Keratinocyte (primary cell): ENCODE measurements around the gene CENPP. TPM values are rescaled to one million over a fixed set of nuclear protein-coding genes. Genes with fewer than 3 reads are reported as not detected.

Experiments used
- DNase-seq: peaks from one replicate; pipeline ENCODE4 v3.0.0-alpha.2; 2011; ENCODE audit warnings: low read depth, missing footprints, low spot score
- FAIRE-seq: peaks from 2 replicates; lab custom pipeline; 2011; peaks lifted over from hg19 to GRCh38; lab: Jason Lieb, UNC
- H2AFZ ChIP-seq: 2 replicates; pipeline ENCODE4 v1.6.0; 2012; ENCODE audit warnings: low read length, control low read depth, inconsistent platforms; ENCODE audit not compliant: control insufficient read depth
- H3K27ac ChIP-seq: 2 replicates; pipeline ENCODE4 v1.5.1; 2011; ENCODE audit warnings: low read length; ENCODE audit not compliant: control insufficient read depth, insufficient read depth
- H3K27me3 ChIP-seq: 3 replicates; pipeline ENCODE4 v1.6.0; 2011; ENCODE audit warnings: low read length; ENCODE audit not compliant: control insufficient read depth, insufficient read depth; ENCODE audit errors: extremely low read depth
- H3K36me3 ChIP-seq, 2 experiments: 2 replicates in 1 of 2; 3 replicates in 1 of 2; pipeline ENCODE4 v1.5.1; 2011; ENCODE audit warnings: low read length in 2 of 2, mild to moderate bottlenecking in 1 of 2; ENCODE audit not compliant: control insufficient read depth in 2 of 2, insufficient read depth in 2 of 2; ENCODE audit errors: extremely low read depth in 1 of 2
- H3K4me1 ChIP-seq: 3 replicates; pipeline ENCODE4 v1.5.1; 2011; ENCODE audit warnings: low read length; ENCODE audit not compliant: control insufficient read depth, insufficient read depth; ENCODE audit errors: extremely low read depth
- H3K4me2 ChIP-seq: 3 replicates; pipeline ENCODE4 v1.6.0; 2011; ENCODE audit warnings: low read depth, low read length; ENCODE audit not compliant: control insufficient read depth, insufficient read depth; ENCODE audit errors: extremely low read depth
- H3K4me3 ChIP-seq, 3 experiments: fragments of 200-600 bp in 1 of 3; sonication (generic) in 1 of 3; 2 replicates in 2 of 3; 3 replicates in 1 of 3; pipeline ENCODE4 v1.5.1; 2011 to 2016; ENCODE audit warnings: low read length in 3 of 3, mild to moderate bottlenecking in 3 of 3, control low read depth in 2 of 3, inconsistent platforms in 1 of 3, low read depth in 1 of 3, mixed read lengths in 1 of 3, mixed run types in 1 of 3, moderate library complexity in 1 of 3; ENCODE audit not compliant: control insufficient read depth in 2 of 3, insufficient read depth in 2 of 3; ENCODE audit errors: extremely low read depth in 1 of 3
- H3K79me2 ChIP-seq: 2 replicates; pipeline ENCODE4 v1.6.0; 2012; ENCODE audit warnings: low read length; ENCODE audit not compliant: control insufficient read depth, insufficient read depth
- H3K9ac ChIP-seq: 3 replicates; pipeline ENCODE4 v1.6.0; 2011; ENCODE audit warnings: low read length; ENCODE audit not compliant: control insufficient read depth, insufficient read depth; ENCODE audit errors: extremely low read depth
- H3K9me1 ChIP-seq: 3 replicates; pipeline ENCODE4 v1.6.0; 2011; ENCODE audit warnings: low read length; ENCODE audit not compliant: control insufficient read depth, insufficient read depth; ENCODE audit errors: extremely low read depth
- H3K9me3 ChIP-seq: 2 replicates; pipeline ENCODE4 v1.5.1; 2012; ENCODE audit warnings: low read depth, low read length; ENCODE audit not compliant: control insufficient read depth
- H4K20me1 ChIP-seq: 3 replicates; pipeline ENCODE4 v1.6.0; 2011; ENCODE audit warnings: low read length; ENCODE audit not compliant: control insufficient read depth, insufficient read depth; ENCODE audit errors: extremely low read depth
- CTCF ChIP-seq, 3 experiments: IDR thresholded peaks in 1 of 3; conservative IDR thresholded peaks in 1 of 3; optimal IDR thresholded peaks in 1 of 3; 2 replicates in 2 of 3; 3 replicates in 1 of 3; pipeline versions ENCODE3 to v1.5.1; 2011; ENCODE audit warnings: low read length in 3 of 3, mild to moderate bottlenecking in 3 of 3, moderate library complexity in 2 of 3, control low read depth in 1 of 3, inconsistent platforms in 1 of 3; ENCODE audit not compliant: insufficient read depth in 2 of 3; ENCODE audit errors: extremely low read depth in 1 of 3
- EZH2 ChIP-seq: IDR thresholded peaks from one replicate; pipeline ENCODE4 v1.6.1; 2012; ENCODE audit warnings: inconsistent platforms, mild to moderate bottlenecking, low read length, moderate library complexity
- dilution Hi-C: fragments of 300-500 bp; cut with MboI; formaldehyde crosslinking; loops from one replicate; pipeline ENCODE4 v1.7.0; 2020; ENCODE audit warnings: low sequenced_read_pairs; ENCODE audit not compliant: extremely low pct_ligation_motif_present
- polyA plus RNA-seq, 5 experiments: library from polyadenylated mRNA; depleted of rRNA in 3 of 5; stranded (reverse) in 3 of 5; stranded (forward) in 1 of 5; unstranded in 1 of 5; fragments of >200 nt; gene quantifications; 1 replicate in 1 of 5; 2 replicates in 3 of 5; 3 replicates in 1 of 5; pipeline versions ENCODE4 v1.2.1 to v1.2.3, GENCODE V29; 2011 to 2012; ENCODE audit warnings: missing spikeins in 2 of 5, low read depth in 1 of 5, low replicate concordance in 1 of 5

The CENPP gene
- polyA plus RNA-seq, 1 donor (not counting 4 experiments of a cell fraction or from before 2014, with no cell fraction given): 6.7 TPM

- Histone ChIP-seq H3K27ac (no peak overlapping the region), H3K4me2 (no peak overlapping the region), H3K9me3 (no peaks in the 10 kb centered on the region), H3K27me3 (no peaks in the 10 kb centered on the region), H3K4me1 (no peaks in the 10 kb centered on the region), H3K9me1 (no peaks in the 10 kb centered on the region), H4K20me1 (no peaks in the 10 kb centered on the region), H3K4me3 (no peak overlapping the region), H3K9ac (no peak overlapping the region), H2AFZ (no peak overlapping the region), H3K36me3 (no peaks in the 10 kb centered on the region), H3K79me2 (no peaks in the 10 kb centered on the region)
- TF ChIP-seq EZH2: no peak
- TF ChIP-seq CTCF (optimal IDR thresholded peaks at IDR 0.05 in 1 of 3, IDR thresholded peaks at IDR 0.05 in 1 of 3, conservative IDR thresholded peaks at IDR 0.05 in 1 of 3; ENCODE audit: extremely low read depth in 1 of 3, insufficient read depth in 2 of 3, low read length in 3 of 3): no peak
- FAIRE-seq: no peak
- no peak for DNase-seq
- dilution Hi-C loops: no loop called here
Measured at GRCh38 chr9:92524881-92525280, 199.1 kb downstream of the CENPP start.

- no peaks in the 10 kb centered on the region for H3K79me2 ChIP-seq
- FAIRE-seq: no peak
- no peaks in the 10 kb centered on the region for H3K9me1 ChIP-seq
- H3K36me3 ChIP-seq: no peaks in the 10 kb centered on the region
- no peak overlapping the region for H3K9ac ChIP-seq
- no peaks in the 10 kb centered on the region for H3K9me3 ChIP-seq
- no peak for DNase-seq
- no peaks in the 10 kb centered on the region for H3K27me3 ChIP-seq
- H2AFZ ChIP-seq: no peak overlapping the region
- H3K4me2 ChIP-seq: no peak overlapping the region
- dilution Hi-C loops: no loop called here
- no peak for TF ChIP-seq CTCF (optimal IDR thresholded peaks at IDR 0.05 in 1 of 3, IDR thresholded peaks at IDR 0.05 in 1 of 3, conservative IDR thresholded peaks at IDR 0.05 in 1 of 3; ENCODE audit: extremely low read depth in 1 of 3, insufficient read depth in 2 of 3, low read length in 3 of 3)
- no peak for TF ChIP-seq EZH2
- H3K4me3 ChIP-seq: no peak overlapping the region
- H3K27ac ChIP-seq: no peak overlapping the region
- no peaks in the 10 kb centered on the region for H3K4me1 ChIP-seq
- no peaks in the 10 kb centered on the region for H4K20me1 ChIP-seq
Measured at GRCh38 chr9:92525306-92525705, 199.6 kb downstream of the CENPP start.
